DND-41 (cell line): ENCODE measurements around the gene RPN2.

ENCODE experiments used
- ATAC-seq: fragments of 200-7000 bp; cut with Tn5 transposase; 3 replicates; pipeline ENCODE4 v1.9.1; 2021; ENCODE audit warnings: low read depth; ENCODE audit not compliant: insufficient read depth
- DNase-seq: peaks from one replicate; pipeline ENCODE4 v3.0.0-alpha.2; 2020
- H2AFZ ChIP-seq: 2 replicates; pipeline ENCODE4 v1.6.0; 2012; ENCODE audit warnings: low read depth, low read length
- H3K27ac ChIP-seq: 2 replicates; pipeline ENCODE4 v1.5.1; 2012; ENCODE audit warnings: low read length, inconsistent platforms
- H3K27me3 ChIP-seq: fragments of 200-600 bp; sonication (generic); 2 replicates; pipeline ENCODE4 v1.6.0; 2012; ENCODE audit warnings: low read length, mild to moderate bottlenecking, inconsistent platforms; ENCODE audit not compliant: insufficient read depth, poor library complexity
- H3K36me3 ChIP-seq: 2 replicates; pipeline ENCODE4 v1.5.1; 2012; ENCODE audit warnings: low read length, inconsistent platforms; ENCODE audit not compliant: insufficient read depth
- H3K4me1 ChIP-seq: 2 replicates; pipeline ENCODE4 v1.5.1; 2012; ENCODE audit warnings: mild to moderate bottlenecking, low read length; ENCODE audit not compliant: insufficient read depth
- H3K4me2 ChIP-seq: 2 replicates; pipeline ENCODE4 v1.6.0; 2012; ENCODE audit warnings: mild to moderate bottlenecking, moderate library complexity, low read length, inconsistent platforms; ENCODE audit not compliant: insufficient read depth
- H3K4me3 ChIP-seq, 2 experiments: fragments of 200-600 bp in 1 of 2; shearing (Covaris generic) in 1 of 2; 2 replicates each; pipeline ENCODE4 v1.5.1; 2012 to 2016; ENCODE audit warnings: inconsistent platforms in 2 of 2, low read length in 2 of 2, mild to moderate bottlenecking in 2 of 2, low read depth in 1 of 2, moderate library complexity in 1 of 2
- H3K79me2 ChIP-seq: 2 replicates; pipeline ENCODE4 v1.6.0; 2012; ENCODE audit warnings: low read length, inconsistent platforms; ENCODE audit not compliant: insufficient read depth
- H3K9ac ChIP-seq: 2 replicates; pipeline ENCODE4 v1.6.0; 2012; ENCODE audit warnings: low read depth, mild to moderate bottlenecking, inconsistent platforms, low read length, moderate library complexity
- H3K9me3 ChIP-seq: 2 replicates; pipeline ENCODE4 v1.5.1; 2012; ENCODE audit warnings: low read length, moderate library complexity, mild to moderate bottlenecking, inconsistent platforms; ENCODE audit not compliant: insufficient read depth, severe bottlenecking
- H4K20me1 ChIP-seq: 2 replicates; pipeline ENCODE4 v1.6.0; 2012; ENCODE audit warnings: low read length; ENCODE audit not compliant: insufficient read depth
- CTCF ChIP-seq: IDR thresholded peaks from 2 replicates; pipeline ENCODE4 v1.5.1; 2012; ENCODE audit warnings: borderline replicate concordance, low read length, moderate library complexity, mild to moderate bottlenecking; ENCODE audit not compliant: poor library complexity, severe bottlenecking; ENCODE audit errors: extremely low read depth
- EZH2 ChIP-seq: IDR thresholded peaks from 3 replicates; pipeline ENCODE4 v1.6.1; 2012; ENCODE audit warnings: borderline replicate concordance, low read depth, mild to moderate bottlenecking, moderate library complexity, low read length, inconsistent platforms; ENCODE audit not compliant: severe bottlenecking

Gene RPN2

GRCh38 chr20:37193226-37193625 is 14.1 kb downstream of the RPN2 start:
- peaks cover 91% of the 10 kb centered on the region for H4K20me1 ChIP-seq
- DNase-seq (no peak), ATAC-seq (no peak)
- H3K4me2 ChIP-seq: no peak overlapping the region
- H3K4me1 ChIP-seq: no peaks in the 10 kb centered on the region; the same call in 1 of the 2 replicates
- peaks cover 69% of the 10 kb centered on the region for H3K36me3 ChIP-seq
- TF ChIP-seq EZH2 (no peak), CTCF (no peak)
- peaks cover 97% of the 10 kb centered on the region for H3K79me2 ChIP-seq
- H2AFZ ChIP-seq: no peak overlapping the region
- no peaks in the 10 kb centered on the region for H3K9me3 ChIP-seq
- H3K4me3 ChIP-seq: no peak overlapping the region
- no peak overlapping the region for H3K27ac ChIP-seq
- H3K9ac ChIP-seq: no peak overlapping the region
- H3K27me3 ChIP-seq: no peaks in the 10 kb centered on the region

- Histone ChIP-seq H3K9ac (no peak overlapping the region), H3K9me3 (no peaks in the 10 kb centered on the region), H3K36me3 (peaks cover 69% of the 10 kb centered on the region), H3K4me1 (no peaks in the 10 kb centered on the region; the same call in 1 of the 2 replicates), H4K20me1 (peaks cover 91% of the 10 kb centered on the region), H3K27me3 (no peaks in the 10 kb centered on the region), H3K27ac (no peak overlapping the region), H3K4me3 (no peak overlapping the region), H3K79me2 (peaks cover 95% of the 10 kb centered on the region), H3K4me2 (no peak overlapping the region), H2AFZ (no peak overlapping the region)
- no peak for DNase-seq
- no peak for TF ChIP-seq CTCF
- ATAC-seq: no peak
These were observed 14.7 kb downstream of the RPN2 start for GRCh38 chr20:37193821-37194220.

DNA sequence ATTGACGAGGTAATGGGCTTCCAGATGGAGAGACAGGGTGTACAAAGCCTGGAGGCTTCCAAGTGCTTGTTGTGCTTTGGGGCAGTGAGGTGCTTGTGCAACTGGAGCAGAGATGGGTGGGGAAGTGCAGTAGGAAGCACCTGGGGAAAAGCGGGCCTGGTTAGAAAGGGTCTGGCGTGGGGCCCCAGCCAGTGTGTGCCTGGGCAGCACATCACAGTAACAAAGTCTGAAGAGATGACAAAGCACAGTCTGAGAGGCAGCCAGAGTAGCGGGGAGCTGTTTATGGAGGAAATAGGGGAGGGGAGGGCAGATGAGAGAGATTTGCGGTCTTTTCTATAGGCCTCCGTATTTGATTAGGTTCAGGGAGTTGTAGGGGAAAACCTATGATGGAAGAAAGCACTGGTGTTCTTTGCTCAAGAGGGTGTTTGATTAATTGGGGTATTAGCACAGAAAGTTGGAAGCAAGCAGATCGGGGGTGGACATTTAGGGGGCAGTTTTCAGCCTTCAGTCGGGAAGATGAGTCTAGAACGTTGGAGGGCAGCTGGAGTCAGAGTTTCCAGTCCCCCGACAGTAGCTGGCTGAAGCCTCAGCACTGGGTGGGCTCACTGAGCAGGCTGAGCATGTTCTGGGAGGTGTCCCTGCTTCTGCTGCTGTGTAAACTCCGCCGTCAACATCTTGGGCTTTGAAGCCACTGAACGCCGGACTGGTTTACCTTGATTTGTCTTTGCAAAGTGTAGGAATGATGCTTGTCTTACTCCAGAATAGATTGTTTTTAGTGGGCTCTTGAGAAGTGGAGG is 15.7 kb downstream of the RPN2 start:
- H3K4me1 ChIP-seq: no peaks in the 10 kb centered on the region; the same call in 1 of the 2 replicates
- H3K27ac ChIP-seq: no peak overlapping the region
- H4K20me1 ChIP-seq: peaks cover 88% of the 10 kb centered on the region
- peaks cover 93% of the 10 kb centered on the region for H3K79me2 ChIP-seq
- no peaks in the 10 kb centered on the region for H3K27me3 ChIP-seq
- no peak overlapping the region for H3K9ac ChIP-seq
- no peak overlapping the region for H3K4me2 ChIP-seq
- no peaks in the 10 kb centered on the region for H3K9me3 ChIP-seq
- TF ChIP-seq CTCF: no peak
- no peak for TF ChIP-seq EZH2
- H3K4me3 ChIP-seq: no peak overlapping the region
- DNase-seq: no peak
- no peak overlapping the region for H2AFZ ChIP-seq
- peaks cover 69% of the 10 kb centered on the region for H3K36me3 ChIP-seq
- no peak for ATAC-seq
